ENCODE results near the gene TCEANC2. TPM values are rescaled to one million over a fixed set of nuclear protein-coding genes. Genes with fewer than 3 reads are reported as not detected.
"Not testable (repeated sequence)": the region's sequence is repeated elsewhere in the genome, so short reads cannot be mapped to it uniquely, and the experiment has no call there.

Gene TCEANC2
- total RNA-seq, 1 experiment from 2014 or later: 4.3 TPM

- H3K4me3 ChIP-seq (ENCODE audit: insufficient read depth, low read depth, low read length): no peak overlapping the region
- H3K27me3 ChIP-seq (ENCODE audit: control insufficient read depth, insufficient read depth, low read length): no peaks in the 10 kb centered on the region; the same call in 1 of the 2 replicates
- peak; percentile 44 for DNase-seq
- no peaks in the 10 kb centered on the region for H3K36me3 ChIP-seq (replicated peaks; ENCODE audit: control insufficient read depth, insufficient read depth, low read length)
Observed at GRCh38 chr1:54016343-54017282, 36.8 kb upstream of the TCEANC2 start.

GRCh38 chr1:54017979-54018378 is 35.4 kb upstream of the TCEANC2 start, which contains the start of gene LDLRAD1:
LDLRAD1 (minus strand) TSS chr1:54018186; CDS start chr1:54018112, 74 bp downstream.
- Histone ChIP-seq H3K27me3 (ENCODE audit: control insufficient read depth, insufficient read depth, low read length) (no peaks in the 10 kb centered on the region; the same call in 1 of the 2 replicates), H3K36me3 (replicated peaks; ENCODE audit: control insufficient read depth, insufficient read depth, low read length) (no peaks in the 10 kb centered on the region), H3K4me3 (ENCODE audit: insufficient read depth, low read depth, low read length) (no peak within 1 kb of the TSS)
- DNase-seq: no peak

GRCh38 chr1:54018635-54019034 is 34.8 kb upstream of the TCEANC2 start:
- H3K4me3 ChIP-seq (ENCODE audit: insufficient read depth, low read depth, low read length): no peak overlapping the region
- H3K36me3 ChIP-seq (replicated peaks; ENCODE audit: control insufficient read depth, insufficient read depth, low read length): no peaks in the 10 kb centered on the region
- H3K27me3 ChIP-seq (ENCODE audit: control insufficient read depth, insufficient read depth, low read length): no peaks in the 10 kb centered on the region; the same call in 1 of the 2 replicates
- no peak for DNase-seq

- peak; percentile 4 for DNase-seq
- H3K4me3 ChIP-seq (ENCODE audit: insufficient read depth, low read depth, low read length); H3K27me3 ChIP-seq (ENCODE audit: control insufficient read depth, insufficient read depth, low read length); H3K36me3 ChIP-seq (replicated peaks; ENCODE audit: control insufficient read depth, insufficient read depth, low read length): not testable (repeated sequence)
Observed at GRCh38 chr1:54019562-54020176, 33.7 kb upstream of the TCEANC2 start.

DNA sequence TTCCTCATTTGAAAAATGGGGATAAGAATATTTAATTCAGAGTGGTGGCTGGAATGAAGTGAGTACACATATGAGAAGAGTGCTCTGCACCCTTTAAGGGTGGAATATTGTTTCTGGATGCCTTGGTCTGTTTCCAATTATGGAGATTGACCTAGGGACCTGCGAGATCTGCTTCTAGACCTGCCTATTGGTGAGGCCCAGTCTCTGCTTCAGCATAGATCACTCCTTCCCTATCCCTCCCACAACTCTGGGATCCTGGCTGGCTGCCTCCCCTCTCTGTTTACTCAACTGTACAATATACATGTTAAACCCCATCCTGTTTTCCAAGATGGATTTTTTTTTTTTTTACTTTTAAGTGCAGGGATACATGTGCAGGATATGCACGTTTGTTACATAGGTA is 29.1 kb upstream of the TCEANC2 start:
- no peaks in the 10 kb centered on the region for H3K27me3 ChIP-seq (ENCODE audit: control insufficient read depth, insufficient read depth, low read length)
- no peaks in the 10 kb centered on the region; the same call in 1 of the 2 replicates for H3K36me3 ChIP-seq (replicated peaks; ENCODE audit: control insufficient read depth, insufficient read depth, low read length)
- H3K4me3 ChIP-seq (ENCODE audit: insufficient read depth, low read depth, low read length): no peak overlapping the region
- DNase-seq: no peak

- H3K36me3 ChIP-seq (replicated peaks; ENCODE audit: control insufficient read depth, insufficient read depth, low read length); DNase-seq; H3K27me3 ChIP-seq (ENCODE audit: control insufficient read depth, insufficient read depth, low read length); H3K4me3 ChIP-seq (ENCODE audit: insufficient read depth, low read depth, low read length): not testable (repeated sequence)
Observed at GRCh38 chr1:54024811-54025210, 28.6 kb upstream of the TCEANC2 start.

DNA sequence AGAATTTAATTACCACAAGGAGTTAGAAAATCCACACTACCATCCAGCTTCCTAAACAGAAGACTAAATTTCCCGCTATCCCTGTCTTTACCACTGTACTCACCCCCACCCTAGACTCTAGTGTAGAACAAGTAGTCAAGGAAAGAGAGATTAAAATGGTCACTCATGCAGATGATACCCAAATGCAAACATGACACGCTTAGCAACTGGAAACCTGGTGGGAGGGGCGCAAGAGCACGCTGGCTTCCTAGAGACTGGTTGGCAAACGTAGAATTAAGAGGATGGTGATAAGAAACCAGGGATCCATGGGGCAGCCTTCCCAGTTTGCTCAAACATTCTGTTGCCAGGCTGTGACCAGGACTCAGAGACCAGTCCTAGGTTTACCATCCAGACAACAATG is 25.6 kb upstream of the TCEANC2 start:
- DNase-seq: no peak
- H3K36me3 ChIP-seq (replicated peaks; ENCODE audit: control insufficient read depth, insufficient read depth, low read length): no peaks in the 10 kb centered on the region; the same call in 1 of the 2 replicates
- H3K27me3 ChIP-seq (ENCODE audit: control insufficient read depth, insufficient read depth, low read length): no peaks in the 10 kb centered on the region
- no peak overlapping the region for H3K4me3 ChIP-seq (ENCODE audit: insufficient read depth, low read depth, low read length)

- no peaks in the 10 kb centered on the region; the same call in 1 of the 2 replicates for H3K36me3 ChIP-seq (replicated peaks; ENCODE audit: control insufficient read depth, insufficient read depth, low read length)
- H3K4me3 ChIP-seq (ENCODE audit: insufficient read depth, low read depth, low read length): no peak overlapping the region
- no peak for DNase-seq
- no peaks in the 10 kb centered on the region for H3K27me3 ChIP-seq (ENCODE audit: control insufficient read depth, insufficient read depth, low read length)
Observed at GRCh38 chr1:54028306-54029251, 24.8 kb upstream of the TCEANC2 start.

GRCh38 chr1:54037476-54037875 is 15.9 kb upstream of the TCEANC2 start:
- H3K4me3 ChIP-seq (ENCODE audit: insufficient read depth, low read depth, low read length): no peak overlapping the region
- H3K27me3 ChIP-seq (ENCODE audit: control insufficient read depth, insufficient read depth, low read length): no peaks in the 10 kb centered on the region
- H3K36me3 ChIP-seq (replicated peaks; ENCODE audit: control insufficient read depth, insufficient read depth, low read length): peaks cover 18% of the 10 kb centered on the region
- DNase-seq: no peak

DNA sequence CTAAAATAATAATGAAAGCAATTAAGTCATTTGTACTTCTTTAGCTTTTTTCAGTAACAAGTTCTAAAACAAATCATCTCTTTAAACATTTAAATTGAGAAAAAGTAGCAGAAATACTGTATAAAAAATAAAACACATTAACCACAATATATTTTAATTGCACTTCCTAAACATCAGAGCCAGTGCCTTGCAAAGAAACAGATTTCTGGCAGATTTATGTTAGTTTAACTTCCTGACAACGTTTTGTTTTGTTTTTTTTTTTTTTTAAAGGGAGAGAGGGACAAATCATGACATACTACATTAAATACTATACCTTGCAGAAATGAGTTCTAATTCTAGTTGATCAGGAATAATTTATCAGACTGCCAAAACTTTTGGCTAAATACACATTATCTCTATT is 11.6 kb upstream of the TCEANC2 start:
- no peak for DNase-seq
- Histone ChIP-seq H3K27me3 (ENCODE audit: control insufficient read depth, insufficient read depth, low read length) (no peaks in the 10 kb centered on the region), H3K36me3 (replicated peaks; ENCODE audit: control insufficient read depth, insufficient read depth, low read length) (peaks cover 13% of the 10 kb centered on the region), H3K4me3 (ENCODE audit: insufficient read depth, low read depth, low read length) (no peak overlapping the region)

DNA sequence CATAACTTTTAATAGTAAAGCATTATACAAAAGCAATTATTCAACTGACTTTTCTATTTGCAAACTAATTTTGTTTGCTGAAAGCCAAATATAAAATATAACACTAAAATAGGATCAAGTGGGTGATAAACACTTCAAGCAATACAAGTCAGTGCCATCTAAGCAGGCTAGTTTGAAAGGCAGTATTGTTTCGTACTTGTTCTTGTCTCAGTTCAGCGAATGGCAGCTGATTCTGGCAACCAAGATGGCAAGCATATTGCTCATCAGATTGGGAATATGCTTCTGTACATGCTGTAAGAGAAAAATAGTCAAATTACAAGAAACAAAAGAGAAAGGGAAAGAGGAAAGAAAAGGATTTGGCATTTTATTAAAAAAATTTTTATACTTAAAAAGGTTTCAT is 7.9 kb upstream of the TCEANC2 start:
- H3K4me3 ChIP-seq (ENCODE audit: insufficient read depth, low read depth, low read length): no peak overlapping the region
- H3K36me3 ChIP-seq (replicated peaks; ENCODE audit: control insufficient read depth, insufficient read depth, low read length): peaks cover 10% of the 10 kb centered on the region
- no peak for DNase-seq
- no peaks in the 10 kb centered on the region for H3K27me3 ChIP-seq (ENCODE audit: control insufficient read depth, insufficient read depth, low read length)

- no peak for DNase-seq
- peaks cover 8% of the 10 kb centered on the region for H3K36me3 ChIP-seq (replicated peaks; ENCODE audit: control insufficient read depth, insufficient read depth, low read length)
- no peaks in the 10 kb centered on the region for H3K27me3 ChIP-seq (ENCODE audit: control insufficient read depth, insufficient read depth, low read length)
- H3K4me3 ChIP-seq (ENCODE audit: insufficient read depth, low read depth, low read length): no peak overlapping the region
Observed at GRCh38 chr1:54046671-54047383, 6.6 kb upstream of the TCEANC2 start.

DNA sequence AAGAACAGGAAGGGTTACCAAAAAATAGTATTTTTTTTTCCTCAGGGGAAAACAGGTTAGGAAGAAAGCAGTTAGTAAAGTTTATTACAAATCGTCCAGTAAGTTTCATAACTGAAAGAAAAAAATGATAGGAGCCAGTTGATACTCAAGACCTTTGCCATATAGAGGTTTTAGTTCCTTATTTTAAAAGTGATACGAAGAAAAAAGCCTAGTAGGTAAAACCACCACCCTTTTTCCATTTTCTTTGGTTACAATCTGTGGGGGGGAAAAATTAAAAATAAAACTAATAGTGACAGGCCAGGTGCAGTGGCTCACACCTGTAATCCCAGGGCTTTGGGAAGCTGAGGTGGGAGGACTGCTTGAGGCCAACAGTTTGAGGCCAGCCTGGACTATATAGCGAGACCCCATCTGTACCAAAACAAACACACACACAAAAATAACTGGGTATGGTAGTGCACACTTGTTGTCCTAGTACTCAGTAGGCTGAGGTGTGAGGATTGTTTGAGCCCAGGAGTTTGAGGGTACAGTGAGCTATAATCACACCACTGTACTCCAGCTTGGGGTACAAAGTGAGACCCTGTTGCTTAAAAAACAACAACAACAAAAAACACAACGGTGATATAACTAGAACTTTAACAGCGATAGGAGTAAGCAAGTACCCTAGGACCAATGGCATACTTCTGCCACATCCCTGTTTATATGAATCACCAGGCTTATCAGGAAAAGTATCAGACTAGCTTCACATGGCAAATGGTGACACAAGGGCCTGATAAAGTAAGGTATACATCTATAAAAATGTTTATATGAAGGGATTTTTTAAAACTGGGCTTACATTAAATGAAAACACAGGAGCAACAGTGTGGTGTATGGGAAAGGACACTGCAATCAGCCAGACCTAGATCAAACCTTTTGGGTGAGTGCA is 5.8 kb upstream of the TCEANC2 start:
- Histone ChIP-seq H3K27me3 (ENCODE audit: control insufficient read depth, insufficient read depth, low read length) (no peaks in the 10 kb centered on the region), H3K4me3 (ENCODE audit: insufficient read depth, low read depth, low read length) (no peak overlapping the region), H3K36me3 (replicated peaks; ENCODE audit: control insufficient read depth, insufficient read depth, low read length) (peaks cover 5% of the 10 kb centered on the region)
- no peak for DNase-seq

All from H7 (cell line).